Endothelial cell of umbilical vein (primary cell): ENCODE measurements around the gene EPN1.

Experiments used
- EZH2 ChIP-seq: IDR thresholded peaks from 2 replicates; pipeline ENCODE4 v1.6.1; 2012; ENCODE audit warnings: borderline replicate concordance, low read depth, mild to moderate bottlenecking, moderate library complexity, low read length, inconsistent platforms; ENCODE audit not compliant: severe bottlenecking
- JUN ChIP-seq: IDR thresholded peaks from 2 replicates; pipeline ENCODE4 v1.6.1; 2011; ENCODE audit warnings: borderline replicate concordance, low read depth; ENCODE audit not compliant: insufficient read length, insufficient read depth
- MYC ChIP-seq: IDR thresholded peaks from one replicate; pipeline ENCODE4 v1.6.1; 2011; ENCODE audit warnings: mild to moderate bottlenecking, low read depth, low read length
- POLR2A ChIP-seq: IDR thresholded peaks from 2 replicates; pipeline ENCODE4 v1.6.1; 2012; ENCODE audit warnings: low read depth, mild to moderate bottlenecking, control low read depth, low read length
- POLR2AphosphoS5 ChIP-seq: IDR thresholded peaks from 2 replicates; pipeline ENCODE4 v1.6.1; 2012; ENCODE audit warnings: low read depth, mild to moderate bottlenecking, control low read depth, low read length, moderate library complexity; ENCODE audit not compliant: insufficient read depth
- TF ChIP-seq, protein P1 (sequence below), 2 donors: IDR thresholded peaks; 1 replicate in 1 of 2; 2 replicates in 1 of 2; pipeline ENCODE4 v1.5.1; 2011; ENCODE audit warnings: low read length in 2 of 2, mild to moderate bottlenecking in 2 of 2, moderate library complexity in 2 of 2, control low read depth in 1 of 2, inconsistent platforms in 1 of 2, low read depth in 1 of 2; ENCODE audit not compliant: insufficient read depth in 1 of 2; ENCODE audit errors: extremely low read depth in 1 of 2
- TF ChIP-seq, protein P2 (sequence below): IDR thresholded peaks from 2 replicates; pipeline ENCODE4 v1.6.1; 2011; ENCODE audit not compliant: insufficient read depth, insufficient read length

DNA sequence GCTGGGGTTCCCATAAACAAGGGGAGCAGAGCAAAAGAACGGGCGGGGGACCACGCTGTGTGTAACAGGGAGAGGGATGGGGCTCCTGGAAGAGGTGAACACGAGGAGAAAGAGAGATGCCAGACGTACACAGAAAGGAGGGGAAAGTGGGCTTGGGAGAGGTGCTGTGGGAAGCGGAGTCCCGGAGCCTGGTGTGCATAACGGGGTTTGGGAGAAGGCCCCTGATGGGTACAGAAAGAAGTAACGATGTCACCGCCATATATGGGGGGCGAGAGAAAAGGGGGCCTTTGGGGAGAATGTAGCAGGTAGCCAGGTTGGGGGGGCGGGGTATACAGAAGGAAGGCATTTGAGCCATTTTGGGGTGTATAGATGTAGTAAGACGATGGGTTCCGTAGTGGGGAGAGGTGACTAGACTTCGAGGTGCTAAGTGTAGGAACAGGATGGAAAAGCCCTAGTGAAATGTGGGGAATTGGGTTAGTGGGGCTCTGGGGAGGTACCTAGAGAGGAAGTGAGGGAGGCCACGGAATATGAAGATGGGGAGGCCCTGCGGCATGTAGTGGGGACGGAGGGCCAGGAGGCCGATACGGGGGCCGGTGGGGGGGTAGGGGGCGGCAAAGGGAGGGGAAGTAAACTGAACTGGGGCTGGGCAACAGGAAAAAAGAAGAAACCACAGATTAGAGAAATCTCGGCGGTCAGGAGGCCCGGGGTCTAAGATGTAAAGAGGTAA is 33.4 kb upstream of the EPN1 start:
- TF ChIP-seq POLR2AphosphoS5 (no peak), MYC (no peak), POLR2A (no peak), EZH2 (no peak), JUN (no peak)
- TF ChIP-seq, protein P1, sequence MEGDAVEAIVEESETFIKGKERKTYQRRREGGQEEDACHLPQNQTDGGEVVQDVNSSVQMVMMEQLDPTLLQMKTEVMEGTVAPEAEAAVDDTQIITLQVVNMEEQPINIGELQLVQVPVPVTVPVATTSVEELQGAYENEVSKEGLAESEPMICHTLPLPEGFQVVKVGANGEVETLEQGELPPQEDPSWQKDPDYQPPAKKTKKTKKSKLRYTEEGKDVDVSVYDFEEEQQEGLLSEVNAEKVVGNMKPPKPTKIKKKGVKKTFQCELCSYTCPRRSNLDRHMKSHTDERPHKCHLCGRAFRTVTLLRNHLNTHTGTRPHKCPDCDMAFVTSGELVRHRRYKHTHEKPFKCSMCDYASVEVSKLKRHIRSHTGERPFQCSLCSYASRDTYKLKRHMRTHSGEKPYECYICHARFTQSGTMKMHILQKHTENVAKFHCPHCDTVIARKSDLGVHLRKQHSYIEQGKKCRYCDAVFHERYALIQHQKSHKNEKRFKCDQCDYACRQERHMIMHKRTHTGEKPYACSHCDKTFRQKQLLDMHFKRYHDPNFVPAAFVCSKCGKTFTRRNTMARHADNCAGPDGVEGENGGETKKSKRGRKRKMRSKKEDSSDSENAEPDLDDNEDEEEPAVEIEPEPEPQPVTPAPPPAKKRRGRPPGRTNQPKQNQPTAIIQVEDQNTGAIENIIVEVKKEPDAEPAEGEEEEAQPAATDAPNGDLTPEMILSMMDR (IDR thresholded peaks at IDR 0.05; ENCODE audit: extremely low read depth in 1 of 2, insufficient read depth in 1 of 2, low read depth in 1 of 2, low read length in 2 of 2) = no peak
- TF ChIP-seq, protein P2, sequence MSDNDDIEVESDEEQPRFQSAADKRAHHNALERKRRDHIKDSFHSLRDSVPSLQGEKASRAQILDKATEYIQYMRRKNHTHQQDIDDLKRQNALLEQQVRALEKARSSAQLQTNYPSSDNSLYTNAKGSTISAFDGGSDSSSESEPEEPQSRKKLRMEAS = no peak
